Measurements from ENCODE around the gene ASTL.

ASTL gene

DNA sequence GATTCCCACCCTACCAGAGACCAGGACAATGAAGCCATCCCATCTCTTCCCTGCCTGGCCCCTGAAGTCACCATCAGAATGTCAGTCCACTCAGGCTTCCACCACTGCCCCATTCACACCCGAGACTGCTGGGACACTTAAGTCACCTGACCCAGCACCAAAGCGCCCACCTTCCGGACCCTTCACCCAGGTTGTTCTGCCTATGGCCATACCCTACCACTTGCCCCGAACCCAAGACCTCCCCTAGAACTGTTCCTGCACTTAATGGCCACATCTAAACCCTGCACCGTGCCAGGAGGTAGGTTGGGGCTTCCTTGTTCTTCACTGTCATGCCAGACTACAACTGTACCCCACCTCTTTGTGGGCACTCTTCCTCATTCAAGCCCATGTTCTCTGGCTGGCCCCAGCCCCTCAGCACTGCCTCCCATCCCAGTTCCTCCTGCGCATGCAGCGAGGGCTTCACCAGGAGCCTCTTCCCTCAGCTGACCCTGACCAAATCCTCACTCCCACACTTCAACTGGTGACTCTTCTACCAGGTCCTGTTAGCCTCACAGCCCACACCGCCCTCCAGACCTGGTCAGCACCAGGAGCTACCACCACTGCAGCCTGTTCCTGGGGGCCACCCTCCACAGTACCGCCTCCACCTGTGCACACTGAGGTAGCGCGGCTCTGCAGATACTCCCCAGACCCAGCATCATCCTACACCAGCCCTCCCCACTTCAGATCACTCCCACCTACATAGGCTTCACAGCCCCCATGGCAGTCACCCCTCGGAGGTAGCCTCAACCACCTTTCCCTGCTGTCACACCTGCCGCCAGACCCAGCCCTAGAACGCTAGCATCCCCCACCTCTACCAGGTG is 13.7 kb downstream of the ASTL start:
- no peak for DNase-seq

DNA sequence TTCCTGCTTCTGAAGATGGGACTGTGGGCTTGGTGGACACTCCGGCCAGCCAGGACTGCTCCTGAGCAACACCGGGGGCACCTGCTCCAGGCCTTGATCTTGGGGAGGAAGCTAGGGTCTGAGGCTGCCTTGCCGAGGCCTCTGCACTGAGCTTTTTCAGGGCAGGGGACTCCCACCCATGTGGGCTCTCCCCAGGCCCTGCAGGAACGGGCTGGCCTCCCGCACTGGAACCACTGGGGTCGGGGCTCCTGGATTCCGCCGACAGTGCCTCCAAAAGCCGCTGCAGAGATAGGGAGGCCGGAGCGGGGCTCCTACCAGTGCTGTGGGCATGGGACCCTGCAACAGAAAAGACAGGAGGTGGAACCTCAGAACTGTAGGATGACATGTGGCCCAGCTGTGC is 14.4 kb downstream of the ASTL start:
- no peak for DNase-seq

DNA sequence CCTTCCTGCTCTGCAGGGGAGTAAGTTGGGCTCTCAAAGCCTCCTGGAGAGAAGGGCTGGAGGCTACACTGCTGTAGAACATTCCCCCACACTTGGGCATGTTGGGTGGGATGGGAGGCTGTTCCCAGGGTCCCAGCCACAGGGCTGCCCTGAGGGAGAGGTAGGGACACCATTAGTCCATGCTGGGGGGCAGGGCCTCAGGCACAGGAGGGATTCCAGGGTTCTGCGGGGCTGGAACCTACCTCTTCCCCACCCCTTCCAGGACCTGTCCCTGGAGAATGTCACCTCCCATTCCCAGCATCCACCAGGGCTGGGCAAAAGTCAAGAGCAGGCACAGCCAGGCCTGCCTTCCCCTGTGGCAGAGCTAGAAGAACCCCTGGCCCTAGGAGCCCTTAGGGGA is 15.0 kb downstream of the ASTL start:
- no peak for DNase-seq

DNA sequence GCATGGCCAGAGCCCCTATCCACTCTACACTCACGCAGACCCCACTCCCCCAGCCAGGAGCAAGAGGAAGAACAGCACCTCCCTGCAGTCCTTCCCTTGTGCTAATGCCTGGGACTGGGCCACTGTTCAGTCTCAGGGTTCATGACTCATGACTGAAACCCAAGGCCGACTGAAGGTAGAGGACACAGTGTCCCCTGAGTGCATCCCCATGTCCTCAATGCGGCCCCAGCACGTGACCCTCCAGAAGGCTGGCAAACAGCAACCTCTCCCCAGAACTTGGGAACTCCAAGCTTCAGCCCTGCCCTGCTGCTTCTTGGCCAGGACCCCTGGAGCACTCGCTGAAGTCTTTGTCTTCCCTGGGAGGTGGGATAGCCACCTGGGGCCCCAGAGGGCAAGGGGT is 15.9 kb downstream of the ASTL start:
- DNase-seq: no peak

DNA sequence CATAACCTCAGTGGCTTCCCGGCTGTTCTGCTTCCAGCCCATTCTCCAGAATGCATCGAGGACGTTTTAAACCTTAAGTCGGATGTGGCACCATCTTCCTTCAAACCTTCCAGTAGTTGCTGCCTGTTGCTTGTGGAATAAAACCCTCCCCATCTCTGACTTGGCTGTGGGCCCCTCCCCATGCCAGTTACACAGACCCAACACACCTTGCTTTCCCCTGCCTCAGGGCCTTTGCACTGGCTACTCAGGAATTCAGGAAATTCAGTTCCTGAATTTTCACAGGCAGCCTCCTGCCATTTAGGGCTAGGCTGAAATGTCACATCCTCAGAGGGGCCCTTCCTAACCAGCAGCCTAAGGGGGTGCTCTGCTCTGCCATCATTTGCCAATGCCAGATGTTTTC is 16.9 kb downstream of the ASTL start:
- DNase-seq: no peak

DNA sequence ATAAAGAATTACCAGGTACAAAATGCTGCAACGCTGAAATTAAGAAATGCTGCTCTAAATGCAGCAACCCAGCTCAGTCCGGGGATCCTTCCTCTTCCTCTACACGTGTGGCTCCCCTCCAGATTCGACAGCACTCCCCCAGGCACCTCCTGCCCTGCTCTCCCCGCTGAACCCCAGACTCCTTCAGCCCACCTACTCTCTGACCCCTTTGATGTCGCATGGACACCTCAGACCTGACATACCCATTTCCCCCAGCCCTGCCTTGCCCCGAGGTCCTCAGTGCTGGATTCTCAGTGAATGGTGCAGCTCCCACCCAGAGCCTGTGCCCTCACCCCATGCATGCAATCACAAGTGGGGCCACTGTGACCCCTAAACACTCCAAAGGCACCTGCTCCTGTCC is 17.3 kb downstream of the ASTL start:
- no peak for DNase-seq

DNA sequence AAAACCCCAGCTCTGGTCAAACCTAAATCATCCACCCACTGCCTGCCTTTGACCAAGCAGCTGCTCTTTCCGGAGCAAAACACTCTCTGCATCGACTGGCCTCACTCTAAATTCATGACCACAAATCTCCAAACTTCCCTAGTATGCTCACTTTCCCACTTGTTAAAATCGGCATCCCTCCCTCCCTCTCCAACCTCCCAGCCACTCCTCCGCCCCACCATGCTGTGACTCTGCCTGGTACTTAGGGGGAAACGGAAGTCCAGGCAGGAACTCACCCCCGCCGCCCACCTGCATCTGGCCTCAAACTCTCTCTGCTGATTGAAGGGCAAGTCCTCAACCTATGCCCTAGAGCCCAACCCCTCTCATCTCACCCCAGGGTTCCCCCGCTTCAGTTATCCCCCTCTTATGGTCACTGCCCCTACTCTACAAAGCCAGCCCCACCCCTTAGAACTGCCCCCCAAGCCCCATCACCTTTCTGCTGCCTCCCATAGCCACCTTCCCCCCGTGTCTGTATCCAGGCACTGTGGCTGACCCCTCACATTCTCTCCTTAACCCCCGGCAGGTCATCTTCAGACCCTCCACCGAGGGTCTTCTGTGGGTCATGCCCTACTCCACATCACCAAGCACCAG is 18.1 kb downstream of the ASTL start:
- no peak for DNase-seq

DNA sequence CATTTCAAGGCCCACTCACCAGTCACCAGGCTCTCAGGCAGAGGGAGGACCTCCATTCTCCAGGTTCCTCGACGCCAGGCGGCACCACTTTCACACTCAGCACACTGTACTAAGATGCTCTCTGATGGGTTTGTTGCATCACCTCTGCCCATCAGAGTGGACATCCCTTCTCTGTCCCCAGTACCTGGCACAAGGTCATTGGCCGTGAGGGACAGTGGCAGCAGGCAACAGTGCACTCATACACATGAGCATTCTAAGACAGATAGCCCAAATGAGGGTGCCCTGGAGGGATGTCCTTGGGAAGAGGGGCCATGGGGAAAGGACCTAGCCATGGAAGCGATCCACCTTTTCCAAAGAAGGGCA is 18.9 kb downstream of the ASTL start:
- DNase-seq: no peak

DNA sequence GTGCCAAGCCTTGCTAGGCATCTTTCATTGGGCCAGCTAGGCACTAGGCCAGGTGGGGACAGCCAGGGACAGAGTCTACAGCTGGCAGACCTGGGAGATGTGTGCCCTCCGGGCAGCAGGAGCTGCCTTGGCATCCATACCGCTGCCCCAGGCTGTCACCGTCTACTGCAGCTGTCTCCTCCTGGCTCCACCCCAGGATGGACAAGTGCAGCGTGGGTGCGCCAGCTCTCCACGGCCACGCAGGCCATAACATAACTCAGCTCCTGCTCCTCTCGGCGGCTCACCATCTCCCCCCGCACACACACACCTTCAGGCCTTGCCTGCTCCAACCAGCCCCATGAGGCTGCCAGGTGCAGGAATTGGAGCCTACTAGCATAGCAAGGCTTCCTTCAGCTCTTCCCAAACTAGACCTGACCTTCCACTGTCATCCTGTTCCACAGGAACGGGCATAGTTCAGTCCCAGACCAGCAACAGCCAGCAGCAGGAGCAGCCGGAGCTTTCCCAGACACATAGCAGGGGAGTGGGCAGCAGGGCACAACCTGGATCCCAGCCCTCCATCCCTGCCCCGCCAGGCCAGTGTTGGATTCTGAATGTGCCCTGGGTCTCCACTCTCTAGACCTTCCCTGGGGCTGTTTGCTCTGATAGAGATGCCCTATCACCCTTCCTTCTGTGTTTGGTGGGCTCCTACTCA is 19.5 kb downstream of the ASTL start:
- no peak for DNase-seq

DNA sequence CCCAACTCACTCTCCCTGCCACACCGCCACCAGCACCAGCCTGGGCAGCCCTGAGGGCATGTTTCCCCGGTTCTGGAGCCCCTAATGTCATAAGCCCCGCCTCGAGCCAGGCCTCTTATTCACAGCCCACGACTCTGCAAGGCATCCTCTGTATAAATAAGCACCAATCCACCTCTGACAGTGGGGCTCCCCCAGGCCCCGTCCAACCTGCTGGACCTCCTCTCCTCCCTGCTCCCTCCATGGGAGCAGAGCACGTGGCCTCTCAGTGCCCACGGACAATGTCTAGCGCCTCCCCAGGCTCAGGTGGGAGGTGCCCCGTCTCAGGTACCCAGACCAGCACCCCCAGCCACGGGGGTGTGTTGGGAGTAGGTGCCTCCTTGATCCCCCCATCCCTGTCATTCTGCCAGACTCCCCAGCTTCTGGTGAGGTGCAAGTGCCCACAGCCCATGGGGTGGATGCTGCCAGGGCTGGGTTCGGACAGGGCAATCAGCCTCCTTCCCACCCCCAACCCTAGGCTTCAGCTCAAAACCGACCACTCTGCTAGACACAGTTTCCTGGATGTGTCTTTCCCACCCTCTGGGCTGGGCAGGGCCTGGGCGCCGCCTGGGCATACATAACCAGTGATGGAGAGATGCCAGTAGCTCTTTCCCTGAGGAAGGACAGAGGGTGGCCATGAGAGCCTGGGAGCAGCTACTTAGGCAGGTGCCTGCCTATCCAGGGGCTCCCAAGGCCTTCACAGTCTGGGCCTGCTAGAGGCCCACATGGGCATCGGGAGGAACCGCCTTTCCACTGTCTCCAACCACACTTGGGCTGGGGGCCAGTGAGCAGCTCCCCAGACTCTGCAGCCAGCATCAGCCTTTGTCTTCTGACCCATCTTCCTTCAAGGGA is 20.4 kb downstream of the ASTL start:
- no peak for DNase-seq

DNA sequence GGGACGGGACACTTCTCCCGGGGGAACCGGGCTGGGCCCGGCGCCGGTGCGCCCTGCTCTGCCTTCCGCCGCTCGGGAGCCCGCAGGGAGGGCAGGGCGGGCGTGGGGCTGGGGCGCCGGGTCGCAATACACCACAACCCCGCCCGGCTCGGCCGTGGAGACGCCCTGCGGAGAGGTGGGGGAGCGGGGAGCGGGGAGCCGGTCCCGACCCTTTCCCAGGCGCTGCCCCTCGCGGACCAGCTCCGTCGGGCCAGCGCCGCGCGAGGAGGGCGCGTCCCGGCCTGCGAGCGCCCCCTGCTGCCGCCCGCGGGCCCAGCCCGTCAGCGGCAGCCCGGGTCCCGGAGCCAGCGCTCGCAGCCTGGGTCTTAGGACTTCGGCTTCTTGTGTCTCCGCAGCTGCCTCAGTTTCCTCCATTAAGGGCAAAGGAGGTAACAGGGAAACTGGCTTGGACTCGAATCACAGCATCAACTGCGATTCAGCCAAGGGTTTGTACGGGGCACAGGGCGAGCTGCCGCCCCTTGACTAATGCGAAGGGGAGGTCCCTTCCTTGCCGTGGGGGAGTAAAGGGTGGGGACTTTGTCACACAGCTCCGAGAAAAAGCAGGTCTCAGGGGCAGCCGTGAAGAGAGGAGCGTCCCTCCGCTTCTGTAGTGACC is 21.3 kb downstream of the ASTL start:
- peak; percentile 53 to 72 for DNase-seq

DNA sequence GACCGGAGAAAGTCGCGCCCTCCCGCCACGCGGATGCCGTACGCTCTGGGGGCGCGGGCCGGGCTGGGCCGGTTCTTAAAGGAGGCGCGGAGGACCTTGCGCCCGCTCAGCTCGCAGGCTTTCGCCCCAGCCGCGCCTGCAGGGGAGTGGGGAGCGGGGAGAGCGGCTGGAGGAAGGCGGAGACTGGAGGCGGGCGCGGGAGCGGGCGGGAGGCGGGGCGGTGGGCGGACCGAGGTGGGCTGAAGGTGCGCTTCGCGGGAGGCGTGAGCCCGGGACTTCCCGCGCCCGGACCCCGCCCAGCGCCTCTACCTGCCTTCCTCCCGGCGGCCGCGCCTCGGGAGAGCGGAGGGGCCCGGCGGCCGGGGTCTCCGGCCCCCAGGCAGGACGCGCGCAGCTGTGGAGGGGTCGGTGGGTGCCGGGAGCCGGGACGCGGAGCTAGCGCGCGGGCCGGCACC is 21.9 kb downstream of the ASTL start, which contains the start of gene ADRA2B:
Gene ADRA2B (minus strand): TSS at position 148 of the 455 bp plus-strand sequence. CDS start 422 bp downstream, outside the sequence.
- DNase-seq: peak; percentile 54 to 67

DNA sequence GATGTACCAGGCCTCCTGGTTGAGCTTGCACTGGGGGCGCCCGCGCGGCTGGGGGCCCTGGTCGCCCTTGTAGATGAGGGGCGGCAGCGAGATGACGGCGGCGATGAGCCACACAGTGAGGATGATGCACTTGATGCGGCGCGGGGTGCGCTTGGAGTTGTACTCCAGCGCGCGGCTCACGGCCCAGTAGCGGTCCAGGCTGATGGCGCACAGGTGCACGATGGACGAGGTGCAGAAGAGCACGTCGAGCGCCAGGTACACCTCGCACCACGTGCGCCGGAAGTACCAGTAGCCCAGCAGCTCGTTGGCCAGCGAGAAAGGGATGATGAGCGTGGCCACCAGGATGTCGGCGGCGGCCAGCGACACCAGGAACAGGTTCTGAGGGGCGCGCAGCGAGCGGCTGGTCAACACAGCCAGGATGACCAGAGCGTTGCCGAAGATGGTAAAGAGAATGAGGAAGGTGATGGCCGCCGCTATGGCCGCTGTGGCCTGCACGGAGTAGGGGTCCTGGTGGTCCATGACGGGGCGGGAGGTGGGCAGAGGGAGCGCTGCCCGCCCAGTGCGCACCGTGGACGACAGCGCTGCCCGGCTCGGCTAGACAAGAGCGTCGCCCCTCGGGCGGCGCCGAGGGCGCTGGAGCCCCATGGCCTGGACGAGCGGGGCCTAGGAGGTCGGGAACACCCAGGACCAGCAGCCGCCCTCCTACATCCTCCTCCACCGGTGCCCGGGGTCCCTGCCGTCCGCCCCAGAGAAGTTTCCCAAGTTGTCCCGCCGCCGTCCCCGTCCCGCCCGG is 22.5 kb downstream of the ASTL start:
- DNase-seq: no peak

DNA sequence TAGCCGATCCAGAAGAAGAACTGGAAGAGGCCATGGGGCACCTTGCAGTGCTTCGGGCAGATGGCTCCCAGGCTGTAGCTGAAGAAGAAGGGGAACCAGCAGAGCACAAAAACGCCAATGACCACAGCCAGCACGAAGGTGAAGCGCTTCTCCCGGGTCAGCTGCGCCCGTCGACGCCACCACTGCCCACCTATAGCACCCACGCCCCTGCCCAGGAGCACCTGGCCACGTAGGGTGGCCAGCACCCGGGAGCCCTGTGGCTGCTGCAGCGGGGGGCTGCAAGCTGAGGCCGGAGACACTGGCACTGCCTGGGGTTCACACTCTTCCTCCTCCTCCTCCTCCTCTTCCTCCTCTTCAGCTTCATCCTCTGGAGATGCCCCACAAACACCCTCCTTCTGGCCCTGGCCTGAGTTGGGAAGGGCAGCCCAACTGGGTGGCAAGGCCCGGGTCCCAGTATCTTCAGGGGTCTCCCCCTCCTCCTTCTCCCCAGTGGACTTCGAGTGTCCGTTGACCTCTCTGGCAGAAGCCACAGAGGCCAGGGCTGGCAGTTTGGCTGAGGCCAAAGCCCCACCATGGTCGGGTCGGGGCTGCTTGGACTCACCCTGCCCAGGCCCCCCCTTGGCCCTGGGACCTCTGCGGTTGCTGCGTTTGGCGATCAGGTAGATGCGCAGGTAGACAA is 23.3 kb downstream of the ASTL start:
- DNase-seq: no peak

DNA sequence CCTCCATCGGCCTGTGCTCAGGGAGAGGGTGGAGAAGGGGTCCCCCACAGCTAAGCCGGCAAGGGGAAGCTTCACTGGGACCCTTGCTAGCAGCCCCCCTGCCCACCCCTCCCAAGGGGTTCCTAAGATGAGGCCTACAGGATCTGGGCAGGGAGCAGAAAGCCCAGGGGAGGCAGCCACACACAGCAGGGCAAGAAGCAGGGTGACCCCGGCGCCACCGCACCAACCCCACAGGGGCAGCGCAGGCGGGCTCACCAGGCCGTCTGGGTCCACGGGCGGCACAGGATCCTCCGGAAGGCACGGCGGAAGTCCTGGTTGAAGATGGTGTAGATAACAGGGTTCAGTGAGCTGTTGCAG is 23.8 kb downstream of the ASTL start:
- no peak for DNase-seq

DNA sequence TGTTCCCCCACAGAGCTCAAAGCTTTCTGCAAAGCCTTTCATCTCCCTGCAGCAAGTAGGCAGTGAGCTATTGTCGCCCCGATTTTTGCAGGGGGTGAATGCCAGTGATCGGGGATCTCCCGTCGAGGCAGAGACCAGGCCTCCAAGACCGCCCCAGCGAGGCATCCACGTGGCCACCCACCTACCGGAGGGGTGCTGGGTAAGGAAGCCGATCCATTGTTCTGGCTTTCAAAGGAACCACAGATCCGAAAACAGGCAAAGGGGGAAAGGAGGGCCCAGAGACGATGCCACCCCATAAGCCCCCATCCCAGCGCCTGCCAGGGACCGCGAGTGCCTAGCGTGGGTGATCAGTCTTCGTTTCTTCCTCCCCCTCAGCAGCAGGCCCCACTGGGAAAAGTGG is 24.4 kb downstream of the ASTL start:
- no peak for DNase-seq

DNA sequence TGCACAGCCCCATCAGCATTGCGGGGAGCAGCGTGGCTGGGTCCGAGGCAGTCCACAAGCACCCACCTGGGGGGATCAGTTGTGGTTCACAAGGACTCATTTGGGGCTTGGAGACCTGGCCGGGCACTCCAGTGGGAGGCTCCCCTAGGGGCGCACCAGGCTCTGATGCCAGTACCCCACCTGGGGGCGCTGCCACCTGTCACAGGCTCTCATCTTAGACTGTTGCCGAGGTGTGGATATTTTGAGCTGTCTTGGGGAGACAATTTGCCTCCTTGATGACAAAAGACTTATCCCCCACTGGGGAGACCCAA is 25.0 kb downstream of the ASTL start:
- no peak for DNase-seq

DNA sequence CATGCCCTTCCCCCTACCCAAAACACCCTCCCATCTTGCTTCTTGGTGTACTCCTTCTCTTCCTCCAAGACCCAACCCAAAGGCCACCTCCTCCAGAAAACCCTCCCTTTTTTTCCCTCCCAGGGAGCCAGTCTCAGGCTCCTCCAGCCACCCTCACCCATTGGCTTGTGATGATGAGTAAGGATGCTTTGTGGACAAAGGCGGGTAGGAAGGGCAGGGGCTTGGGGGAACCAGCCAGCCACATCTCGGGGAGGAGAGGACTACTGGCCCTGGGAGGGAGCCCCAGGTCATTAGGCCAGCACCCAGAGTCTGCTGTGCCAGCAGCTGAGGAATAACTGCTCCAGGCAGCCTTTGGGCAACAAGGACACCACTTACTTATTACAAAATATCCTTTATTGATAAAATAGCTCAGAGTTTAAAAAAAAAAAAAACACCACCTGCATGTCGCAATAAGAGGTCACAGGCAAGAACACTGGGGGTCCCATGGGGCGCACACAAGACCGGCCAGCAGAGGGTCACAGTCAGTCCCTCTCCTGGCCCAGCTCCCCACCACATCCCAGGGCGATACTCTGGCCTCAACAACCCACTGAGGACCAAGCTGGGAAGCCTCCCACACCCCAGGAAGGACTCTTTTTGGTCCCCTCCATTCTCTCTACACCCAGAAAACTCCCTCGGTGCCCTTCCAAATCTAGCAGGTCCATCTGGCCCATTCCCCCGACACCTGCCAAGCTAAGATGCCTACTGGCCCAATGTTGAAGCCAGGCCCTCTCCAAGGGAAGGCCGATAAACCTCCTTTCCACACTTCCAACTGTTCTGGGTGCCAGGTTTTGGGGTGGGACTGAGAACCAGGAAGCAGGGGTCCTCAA is 25.6 kb downstream of the ASTL start:
- no peak for DNase-seq

DNA sequence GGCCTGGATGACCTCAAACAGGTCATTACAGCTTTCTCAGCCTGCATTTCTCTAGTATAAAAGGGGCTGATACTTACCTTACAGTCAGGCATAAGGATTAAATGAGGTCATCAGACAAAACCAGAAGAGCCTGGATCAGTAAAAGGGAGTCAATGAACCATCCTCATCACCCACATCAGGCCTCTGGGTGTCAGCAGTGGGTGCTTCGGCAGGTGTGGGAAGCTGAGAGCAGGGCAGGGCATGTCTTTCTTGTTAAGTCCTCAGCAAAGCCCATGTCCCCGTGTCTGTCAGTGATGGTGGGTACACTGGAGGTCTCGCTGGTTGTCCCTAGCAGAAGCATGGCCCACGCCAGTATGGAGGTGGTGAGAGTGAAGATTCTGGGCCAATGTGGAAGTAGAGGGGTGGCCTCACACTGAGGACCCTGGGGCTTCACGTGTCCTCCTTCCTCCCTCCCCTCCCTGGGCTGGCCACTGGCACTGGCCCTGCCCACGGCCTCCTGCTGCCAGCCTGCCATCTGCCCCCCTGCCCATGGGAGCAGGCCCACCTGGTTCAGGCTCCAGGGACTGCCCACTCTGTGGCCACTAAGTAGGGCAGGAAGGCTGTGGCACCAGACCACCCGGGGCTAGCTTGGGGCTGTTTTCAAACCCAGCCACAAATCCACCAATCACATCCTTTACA is 26.3 kb downstream of the ASTL start:
- no peak for DNase-seq

DNA sequence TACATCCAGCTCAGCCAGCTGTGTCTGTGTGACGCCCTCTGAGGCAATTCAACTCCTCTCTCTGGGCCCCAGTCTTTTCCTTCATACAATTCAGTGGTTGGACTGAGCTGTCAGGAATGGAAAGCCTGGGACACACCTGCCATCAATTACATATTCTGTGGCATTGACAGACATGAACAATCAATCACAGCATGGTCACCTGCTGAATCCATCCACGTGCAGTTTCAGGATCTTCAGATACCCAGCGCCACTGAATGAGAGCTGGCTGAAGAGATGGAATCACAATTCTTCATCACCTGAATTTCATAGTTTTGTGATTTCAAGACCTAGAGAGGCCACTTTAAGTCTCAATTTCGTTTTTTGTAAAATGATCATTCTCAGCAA is 27.1 kb downstream of the ASTL start:
- DNase-seq: no peak
